Mesenchymal stem cell (in vitro differentiated cells and primary cell): Measurements from ENCODE around the gene CUX1.

Experiments
- DNase-seq: peaks from one replicate; pipeline ENCODE4 v3.0.0-alpha.2; 2013
- H2AFZ ChIP-seq: one replicate; pipeline ENCODE4 v1.6.1; 2013; ENCODE audit warnings: low read depth, mild to moderate bottlenecking, control low read depth, inconsistent platforms, low read length, moderate library complexity
- H2AK5ac ChIP-seq: 2 replicates; pipeline ENCODE4 v1.6.1; 2013; ENCODE audit warnings: low read length, moderate library complexity, mild to moderate bottlenecking, inconsistent platforms; ENCODE audit not compliant: severe bottlenecking
- H2BK120ac ChIP-seq: one replicate; pipeline ENCODE4 v1.6.1; 2013; ENCODE audit warnings: low read depth, mild to moderate bottlenecking, inconsistent platforms, low read length, moderate library complexity
- H2BK12ac ChIP-seq, 2 experiments: one replicate each; pipeline ENCODE4 v1.6.1; 2013; ENCODE audit warnings: inconsistent platforms in 2 of 2, low read length in 2 of 2, mild to moderate bottlenecking in 2 of 2, moderate library complexity in 2 of 2, control low read depth in 1 of 2
- H2BK15ac ChIP-seq: one replicate; pipeline ENCODE4 v1.6.1; 2013; ENCODE audit warnings: mild to moderate bottlenecking, low read depth, inconsistent platforms; ENCODE audit not compliant: poor library complexity, severe bottlenecking
- H2BK5ac ChIP-seq: 2 replicates; pipeline ENCODE4 v1.6.1; 2013; ENCODE audit warnings: low read depth, mild to moderate bottlenecking, low read length, control low read depth, inconsistent platforms; ENCODE audit not compliant: poor library complexity, severe bottlenecking
- H3K14ac ChIP-seq, 2 experiments: one replicate each; pipeline ENCODE4 v1.6.1; 2013; ENCODE audit warnings: inconsistent platforms in 2 of 2, low read length in 2 of 2, control low read depth in 1 of 2, mild to moderate bottlenecking in 1 of 2, moderate library complexity in 1 of 2
- H3K18ac ChIP-seq, 2 experiments: one replicate each; pipeline ENCODE4 v1.6.1; 2013; ENCODE audit warnings: inconsistent platforms in 2 of 2, low read length in 2 of 2, control low read depth in 1 of 2, low read depth in 1 of 2, mild to moderate bottlenecking in 1 of 2
- H3K23ac ChIP-seq, 2 experiments: one replicate each; pipeline ENCODE4 v1.6.1; 2013; ENCODE audit warnings: inconsistent platforms in 2 of 2, low read length in 2 of 2, mild to moderate bottlenecking in 2 of 2, moderate library complexity in 2 of 2, control low read depth in 1 of 2
- H3K27ac ChIP-seq: 2 replicates; pipeline ENCODE4 v1.5.1; 2013; ENCODE audit warnings: mild to moderate bottlenecking, moderate library complexity, low read length, control low read depth, inconsistent platforms; ENCODE audit not compliant: poor library complexity, severe bottlenecking
- H3K27me3 ChIP-seq, 2 experiments: 2 replicates each; pipeline versions ENCODE4 v1.6.1 to v1.7.0; 2013; ENCODE audit warnings: low read length in 2 of 2, mild to moderate bottlenecking in 2 of 2, moderate library complexity in 2 of 2, control low read depth in 1 of 2, inconsistent platforms in 1 of 2; ENCODE audit not compliant: control insufficient read depth in 1 of 2, insufficient read depth in 1 of 2
- H3K36me3 ChIP-seq, 2 experiments: 2 replicates each; pipeline versions ENCODE4 v1.6.1 to v1.7.0; 2013; ENCODE audit warnings: low read length in 2 of 2, control low read depth in 1 of 2, inconsistent platforms in 1 of 2, low read depth in 1 of 2, mild to moderate bottlenecking in 1 of 2; ENCODE audit not compliant: insufficient read depth in 2 of 2, control insufficient read depth in 1 of 2
- H3K4ac ChIP-seq, 2 experiments: one replicate each; pipeline ENCODE4 v1.6.1; 2013; ENCODE audit warnings: inconsistent platforms in 2 of 2, low read length in 2 of 2, mild to moderate bottlenecking in 2 of 2, moderate library complexity in 2 of 2, control low read depth in 1 of 2, low read depth in 1 of 2
- H3K4me1 ChIP-seq: 2 replicates; pipeline ENCODE4 v1.6.1; 2013; ENCODE audit warnings: low read depth, low read length, control low read depth; ENCODE audit not compliant: control insufficient read depth, insufficient read depth
- H3K4me2 ChIP-seq: 2 replicates; pipeline ENCODE4 v1.6.1; 2013; ENCODE audit warnings: low read length, mild to moderate bottlenecking, inconsistent platforms; ENCODE audit not compliant: poor library complexity, severe bottlenecking
- H3K4me3 ChIP-seq, 2 experiments: 2 replicates each; pipeline versions ENCODE4 v1.5.1 to v1.7.0; 2013; ENCODE audit warnings: low read length in 2 of 2, mild to moderate bottlenecking in 2 of 2, control low read depth in 1 of 2, low read depth in 1 of 2; ENCODE audit not compliant: insufficient read depth in 1 of 2
- H3K79me1 ChIP-seq: replicated peaks from 2 replicates; pipeline ENCODE4 v1.6.1; 2013; ENCODE audit warnings: mild to moderate bottlenecking, control low read depth, low read length, inconsistent platforms; ENCODE audit not compliant: poor library complexity, severe bottlenecking
- H3K9ac ChIP-seq: 2 replicates; pipeline ENCODE4 v1.7.0; 2013; ENCODE audit warnings: mild to moderate bottlenecking, low read length, moderate library complexity
- H3K9me3 ChIP-seq: 2 replicates; pipeline ENCODE4 v1.7.0; 2013; ENCODE audit warnings: mild to moderate bottlenecking, low read length; ENCODE audit not compliant: control insufficient read depth
- H4K8ac ChIP-seq: one replicate; pipeline ENCODE4 v1.6.1; 2013; ENCODE audit warnings: inconsistent platforms, mild to moderate bottlenecking, low read length, moderate library complexity
- H4K91ac ChIP-seq: one replicate; pipeline ENCODE4 v1.6.1; 2013; ENCODE audit warnings: mild to moderate bottlenecking, low read length, inconsistent platforms
- WGBS: methylation state at CpG from one replicate; pipeline ENCODE4 v1.1.7; 2013; ENCODE audit warnings: mixed read lengths; 5-methylcytosine and 5-hydroxymethylcytosine counted together

The CUX1 gene

GRCh38 chr7:101971457-101971856 lies 154.0 kb downstream of the CUX1 start:
- Histone ChIP-seq H3K36me3 (peaks cover 0 to 10% of the 10 kb centered on the region in 2 experiments), H4K8ac (no peak overlapping the region), H3K4ac (no peak overlapping the region), H3K4me1 (no peaks in the 10 kb centered on the region), H3K9ac (no peak overlapping the region), H3K14ac (no peak overlapping the region), H2BK5ac (no peak overlapping the region), H2AFZ (no peak overlapping the region), H3K27me3 (no peaks in the 10 kb centered on the region), H2BK12ac (no peak overlapping the region), H3K18ac (no peak overlapping the region), H4K91ac (no peak overlapping the region), H2BK120ac (no peak overlapping the region), H3K27ac (no peak overlapping the region), H2BK15ac (no peak overlapping the region), H2AK5ac (no peak overlapping the region), H3K4me2 (no peak overlapping the region), H3K4me3 (no peak overlapping the region), H3K9me3 (no peaks in the 10 kb centered on the region), H3K23ac (no peak overlapping the region), H3K79me1 (peaks cover 33% of the 10 kb centered on the region)
- WGBS, result 100% methylated on average over 3 of the region's 3 CpGs
- no peak for DNase-seq

GRCh38 chr7:101972627-101973026 lies 155.2 kb downstream of the CUX1 start:
- H3K4ac ChIP-seq, result no peak overlapping the region
- H2BK15ac ChIP-seq, result no peak overlapping the region
- no peak overlapping the region for H4K8ac ChIP-seq
- no peaks in the 10 kb centered on the region for H3K4me1 ChIP-seq
- peaks cover 0 to 10% of the 10 kb centered on the region in 2 experiments for H3K36me3 ChIP-seq
- H3K4me3 ChIP-seq, result no peak overlapping the region
- no peak overlapping the region for H2AFZ ChIP-seq
- H3K27ac ChIP-seq, result no peak overlapping the region
- no peak overlapping the region for H2BK12ac ChIP-seq
- DNase-seq, result no peak
- H3K9ac ChIP-seq, result no peak overlapping the region
- WGBS, result 93% methylated on average over 14 of the region's 14 CpGs
- no peak overlapping the region for H2BK5ac ChIP-seq
- no peaks in the 10 kb centered on the region for H3K9me3 ChIP-seq
- H3K27me3 ChIP-seq, result no peaks in the 10 kb centered on the region
- no peak overlapping the region for H4K91ac ChIP-seq
- H3K79me1 ChIP-seq, result peaks cover 27% of the 10 kb centered on the region
- no peak overlapping the region for H3K14ac ChIP-seq
- H2AK5ac ChIP-seq, result no peak overlapping the region
- no peak overlapping the region for H2BK120ac ChIP-seq
- no peak overlapping the region for H3K4me2 ChIP-seq
- no peak overlapping the region for H3K18ac ChIP-seq
- H3K23ac ChIP-seq, result no peak overlapping the region

- Histone ChIP-seq H3K79me1 (peaks cover 27% of the 10 kb centered on the region), H3K14ac (no peak overlapping the region), H3K36me3 (peaks cover 0 to 10% of the 10 kb centered on the region in 2 experiments), H4K8ac (peak overlapping the region; percentile 62), H2AK5ac (no peak overlapping the region), H2BK15ac (no peak overlapping the region), H2AFZ (no peak overlapping the region), H2BK120ac (no peak overlapping the region), H3K27ac (no peak overlapping the region), H3K23ac (no peak overlapping the region), H3K4me1 (no peaks in the 10 kb centered on the region), H3K9me3 (no peaks in the 10 kb centered on the region), H4K91ac (no peak overlapping the region), H3K18ac (no peak overlapping the region), H3K9ac (no peak overlapping the region), H2BK12ac (no peak overlapping the region), H2BK5ac (no peak overlapping the region), H3K4ac (no peak overlapping the region), H3K4me2 (no peak overlapping the region), H3K27me3 (no peaks in the 10 kb centered on the region), H3K4me3 (no peak overlapping the region)
- WGBS, result 96% methylated on average over 8 of the region's 8 CpGs
- DNase-seq, result no peak
These were observed 155.7 kb downstream of the CUX1 start for GRCh38 chr7:101973130-101973529.

GRCh38 chr7:101974393-101974792 lies 157.0 kb downstream of the CUX1 start:
- no peak overlapping the region for H3K4ac ChIP-seq
- no peaks in the 10 kb centered on the region for H3K27me3 ChIP-seq
- H3K9me3 ChIP-seq, result no peaks in the 10 kb centered on the region
- H3K27ac ChIP-seq, result no peak overlapping the region
- H3K14ac ChIP-seq, result no peak overlapping the region
- DNase-seq, result no peak
- no peak overlapping the region for H2BK12ac ChIP-seq
- H2BK15ac ChIP-seq, result no peak overlapping the region
- 88% methylated on average over 2 of the region's 6 CpGs for whole genome bisulfite sequencing
- H3K18ac ChIP-seq, result no peak overlapping the region
- no peak overlapping the region for H3K23ac ChIP-seq
- no peak overlapping the region for H2BK120ac ChIP-seq
- no peak overlapping the region for H4K91ac ChIP-seq
- H2BK5ac ChIP-seq, result no peak overlapping the region
- H3K4me2 ChIP-seq, result no peak overlapping the region
- H4K8ac ChIP-seq, result no peak overlapping the region
- H3K4me3 ChIP-seq, result no peak overlapping the region
- H3K4me1 ChIP-seq, result no peaks in the 10 kb centered on the region
- H2AK5ac ChIP-seq, result no peak overlapping the region
- peaks cover 34% of the 10 kb centered on the region for H3K79me1 ChIP-seq
- no peak overlapping the region for H2AFZ ChIP-seq
- peaks cover 0 to 18% of the 10 kb centered on the region in 2 experiments for H3K36me3 ChIP-seq
- H3K9ac ChIP-seq, result no peak overlapping the region
